ES-I3 (cell line): Measurements from ENCODE around the gene TRIP13.

Source experiments
- H3K36me3 ChIP-seq: 2 replicates; pipeline ENCODE4 v1.6.1; 2013; ENCODE audit warnings: mild to moderate bottlenecking, low read length, control low read depth, moderate library complexity; ENCODE audit not compliant: insufficient read depth
- H3K4me1 ChIP-seq: 2 replicates; pipeline ENCODE4 v1.6.1; 2013; ENCODE audit warnings: mild to moderate bottlenecking, control low read depth, low read length; ENCODE audit not compliant: insufficient read depth
- H3K9ac ChIP-seq: 2 replicates; pipeline ENCODE4 v1.6.1; 2013; ENCODE audit warnings: low read depth, mild to moderate bottlenecking, low read length, moderate library complexity
- H3K9me3 ChIP-seq: 2 replicates; pipeline ENCODE4 v1.6.1; 2013; ENCODE audit warnings: mild to moderate bottlenecking, low read length, moderate library complexity; ENCODE audit not compliant: control insufficient read depth, insufficient read depth

The TRIP13 gene

DNA sequence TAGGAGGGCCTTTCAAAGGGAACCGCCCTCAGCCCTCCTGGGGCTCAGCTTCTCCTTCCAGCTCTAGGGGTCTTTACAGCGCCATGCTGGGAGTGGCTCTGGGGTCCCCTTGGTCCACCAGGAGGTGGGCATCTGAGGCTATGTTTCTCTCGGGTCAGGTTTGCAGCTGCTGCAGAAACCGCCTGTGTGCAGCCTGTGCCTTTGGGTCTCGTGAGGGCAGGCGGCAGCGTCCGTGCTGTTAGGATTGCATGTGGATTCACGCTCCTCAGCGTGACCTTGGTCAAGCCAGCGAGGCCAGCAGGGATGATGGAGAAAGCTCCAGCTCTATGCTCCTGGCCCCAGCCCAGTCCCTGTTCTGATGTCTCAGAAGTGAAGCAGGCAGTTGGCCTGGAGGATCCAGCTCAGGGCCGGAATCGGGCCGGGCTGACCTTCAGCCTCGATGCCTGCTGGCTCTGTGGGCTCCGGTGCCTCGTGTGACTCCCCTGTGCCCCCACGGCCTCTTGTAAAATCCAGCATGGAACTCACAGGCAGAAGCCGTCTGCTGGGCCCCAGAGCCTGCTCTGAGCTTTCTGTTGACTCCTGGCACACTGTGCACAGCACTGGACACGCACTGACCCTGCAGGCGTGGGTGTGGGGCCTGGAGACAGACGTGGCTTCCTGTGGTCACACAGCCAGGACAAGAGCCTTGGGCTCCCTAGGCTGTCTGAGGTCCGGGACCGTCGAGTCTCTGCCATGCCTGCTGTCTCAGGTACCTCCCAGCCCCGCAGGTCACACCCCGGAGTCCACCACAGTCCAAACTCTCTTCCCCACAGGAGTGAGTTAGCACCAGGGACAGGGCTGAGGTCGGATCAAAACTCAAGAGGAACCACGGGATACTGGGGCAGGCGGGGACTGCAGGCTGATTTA, 54.3 kb downstream of the TRIP13 start:
- H3K9ac ChIP-seq: no peak overlapping the region
- H3K4me1 ChIP-seq: no peaks in the 10 kb centered on the region
- H3K36me3 ChIP-seq: no peaks in the 10 kb centered on the region
- H3K9me3 ChIP-seq: peaks cover 2% of the 10 kb centered on the region; the same call in 1 of the 2 replicates

DNA sequence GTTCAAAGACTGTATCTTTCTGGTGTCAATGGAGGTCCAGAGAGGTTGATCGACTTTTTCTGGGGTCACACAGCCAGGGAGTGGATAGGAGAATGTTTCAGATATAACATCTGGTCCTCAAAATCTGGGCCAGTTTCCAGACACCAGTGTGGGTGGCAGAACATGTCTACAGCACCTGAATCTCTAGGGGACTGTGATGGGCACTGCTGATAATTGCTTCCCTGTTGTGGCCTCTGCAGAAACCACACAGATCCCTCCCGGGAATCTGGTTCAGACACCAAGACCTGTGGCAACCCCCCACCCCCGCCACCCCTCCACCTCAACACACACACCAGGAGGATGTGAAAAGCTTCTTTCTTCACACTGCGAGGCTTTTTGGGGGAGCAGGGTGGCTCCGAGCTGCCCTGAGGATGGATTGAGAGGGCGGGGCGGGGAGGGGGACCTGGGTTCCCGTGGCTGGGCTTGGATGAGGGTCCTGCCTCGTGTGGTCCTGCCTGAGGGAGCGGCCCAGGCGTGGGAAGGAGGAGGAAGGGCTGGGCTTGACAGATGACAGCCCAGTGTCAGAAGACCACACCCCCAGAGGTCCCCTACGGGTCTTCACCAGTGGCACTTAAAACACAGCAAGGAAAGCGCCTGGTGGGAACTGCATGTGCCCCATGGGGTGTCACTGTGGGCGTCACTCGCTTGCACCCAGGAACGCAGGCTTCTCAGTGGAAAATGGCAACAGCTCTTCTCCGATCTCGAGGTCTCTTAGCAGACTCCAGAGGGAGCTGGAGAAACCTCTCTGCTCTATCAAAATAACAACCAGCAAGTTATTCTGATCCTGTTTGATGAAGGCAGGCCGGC, 55.2 kb downstream of the TRIP13 start:
- Histone ChIP-seq H3K9me3 (peaks cover 2% of the 10 kb centered on the region; the same call in 1 of the 2 replicates), H3K36me3 (no peaks in the 10 kb centered on the region), H3K4me1 (no peaks in the 10 kb centered on the region), H3K9ac (no peak overlapping the region)

DNA sequence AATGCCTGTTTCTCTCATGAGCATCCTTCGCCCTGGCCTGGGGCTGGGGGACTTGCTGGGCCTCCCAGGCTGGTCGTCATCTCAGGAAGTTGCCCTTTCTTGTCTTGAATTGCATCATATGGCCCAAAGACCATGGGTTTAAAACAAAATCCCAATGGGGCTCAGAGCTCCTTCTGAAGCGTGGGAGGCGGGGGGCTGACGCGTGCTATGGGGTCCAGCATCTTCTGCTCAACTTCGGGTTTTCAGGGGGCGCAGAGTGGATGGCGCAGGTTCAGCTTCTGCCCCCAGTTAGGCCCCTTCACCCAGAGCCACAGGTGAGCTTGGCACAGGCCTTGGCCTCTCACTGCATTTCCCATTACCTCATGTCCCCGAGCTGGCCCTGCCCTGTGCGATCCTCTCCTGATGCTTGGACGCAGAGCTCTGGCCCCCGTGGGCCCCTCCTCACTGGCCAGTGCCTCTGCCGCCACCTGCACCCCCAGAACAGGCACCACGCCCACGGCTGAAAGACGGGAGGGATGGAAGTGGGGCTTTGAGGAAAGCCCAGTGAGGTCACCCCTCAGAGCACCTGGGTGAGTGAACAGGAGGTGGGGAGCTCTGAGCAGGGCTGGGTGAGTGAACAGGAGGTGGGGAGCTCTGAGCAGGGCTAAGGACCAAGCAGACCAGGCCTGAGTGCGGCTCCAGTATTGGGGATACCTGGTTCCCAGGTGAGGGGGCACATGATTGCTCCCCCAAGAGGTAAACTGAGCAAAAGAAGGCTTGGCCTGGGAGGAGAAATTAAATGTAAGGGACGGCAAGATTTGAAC, 56.0 kb downstream of the TRIP13 start:
- peaks cover 2% of the 10 kb centered on the region; the same call in 1 of the 2 replicates for H3K9me3 ChIP-seq
- H3K9ac ChIP-seq: no peak overlapping the region
- no peaks in the 10 kb centered on the region for H3K36me3 ChIP-seq
- H3K4me1 ChIP-seq: no peaks in the 10 kb centered on the region

DNA sequence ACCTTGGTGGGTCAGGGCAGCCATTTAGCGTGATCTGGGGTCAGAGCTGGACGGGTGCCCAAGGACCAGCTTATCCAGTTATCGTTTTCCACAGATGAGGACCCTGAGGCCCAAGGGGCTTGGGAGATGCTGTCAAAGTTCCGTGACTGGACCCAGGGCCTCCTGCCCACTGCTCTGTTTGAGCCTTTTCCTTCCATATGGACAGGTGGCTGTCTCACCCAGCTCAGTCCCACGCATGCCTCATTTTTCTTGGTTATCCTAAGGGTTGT, 56.5 kb downstream of the TRIP13 start:
- Histone ChIP-seq H3K9ac (no peak overlapping the region), H3K36me3 (no peaks in the 10 kb centered on the region), H3K4me1 (no peaks in the 10 kb centered on the region), H3K9me3 (peaks cover 2% of the 10 kb centered on the region; the same call in 1 of the 2 replicates)

DNA sequence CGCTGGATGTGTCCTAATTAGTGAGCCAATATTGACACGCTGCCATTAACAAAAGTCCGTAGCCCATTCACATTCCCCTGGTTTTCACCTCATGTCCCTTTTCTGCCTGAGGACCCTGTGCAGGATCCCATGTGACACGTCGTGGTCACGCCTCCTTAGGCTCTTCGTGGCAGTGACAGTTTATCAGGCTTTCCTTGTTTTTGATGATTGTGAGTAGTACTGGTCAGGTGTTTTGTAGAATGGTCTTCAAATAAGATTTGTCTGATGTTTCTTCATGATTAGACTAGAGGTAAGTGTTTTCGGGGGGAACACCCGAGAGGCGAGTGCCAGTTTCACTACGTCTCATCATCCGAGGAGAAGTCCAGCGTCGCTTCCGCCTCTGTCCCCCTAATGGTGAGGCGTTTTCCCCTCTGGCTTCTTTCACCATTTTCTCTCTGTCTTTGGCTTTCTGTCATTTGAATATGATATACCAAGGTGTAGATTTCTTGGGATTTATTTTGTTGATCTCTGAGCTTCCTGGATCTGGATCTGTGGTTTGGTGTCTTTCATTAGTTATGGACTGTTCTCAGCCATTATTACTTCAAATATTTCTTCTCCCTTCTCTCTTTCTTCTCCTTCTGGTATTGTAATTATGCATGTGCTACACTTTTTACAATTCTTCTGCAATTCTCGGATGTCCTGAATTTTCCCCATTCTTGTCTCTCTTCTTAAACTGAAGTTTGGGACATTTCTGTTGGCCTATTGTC, 57.3 kb downstream of the TRIP13 start:
- peaks cover 2% of the 10 kb centered on the region; the same call in 1 of the 2 replicates for H3K9me3 ChIP-seq
- H3K4me1 ChIP-seq: no peaks in the 10 kb centered on the region
- no peaks in the 10 kb centered on the region for H3K36me3 ChIP-seq
- no peak overlapping the region for H3K9ac ChIP-seq

DNA sequence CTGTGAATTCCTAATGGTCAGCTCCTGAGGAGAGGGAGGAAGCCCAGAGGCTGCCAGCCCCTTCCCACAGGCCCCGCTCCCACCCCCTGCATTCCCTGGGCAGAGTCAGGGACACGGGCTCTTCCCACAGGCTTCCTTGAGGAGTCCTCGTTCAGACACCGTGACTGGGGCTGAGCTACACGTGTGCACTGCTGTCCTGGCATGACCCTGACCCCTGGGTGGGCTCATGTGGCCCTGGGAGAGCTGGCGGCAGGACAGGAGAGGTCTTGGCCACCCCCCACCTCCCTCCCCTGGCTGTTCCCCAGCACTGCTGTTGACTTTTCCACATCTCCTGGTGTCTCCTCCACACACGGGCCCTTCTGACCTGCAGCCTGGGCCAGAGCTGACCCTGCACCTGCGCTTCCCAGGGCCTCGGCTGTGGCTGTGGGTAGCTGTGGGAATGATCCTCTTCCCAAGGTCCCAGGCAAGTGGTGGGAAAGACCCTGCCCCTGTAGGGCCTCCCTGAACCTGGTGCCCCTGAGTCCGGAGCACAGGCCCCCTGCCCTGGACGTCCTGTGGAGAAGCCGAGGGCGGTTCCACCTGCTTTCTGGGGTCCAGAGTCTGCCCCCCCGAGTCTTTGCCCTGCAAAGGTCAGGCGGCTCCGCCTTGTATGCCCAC, 59.4 kb downstream of the TRIP13 start:
- no peaks in the 10 kb centered on the region for H3K4me1 ChIP-seq
- H3K36me3 ChIP-seq: no peaks in the 10 kb centered on the region
- no peak overlapping the region for H3K9ac ChIP-seq
- H3K9me3 ChIP-seq: peaks cover 2% of the 10 kb centered on the region; the same call in 1 of the 2 replicates

DNA sequence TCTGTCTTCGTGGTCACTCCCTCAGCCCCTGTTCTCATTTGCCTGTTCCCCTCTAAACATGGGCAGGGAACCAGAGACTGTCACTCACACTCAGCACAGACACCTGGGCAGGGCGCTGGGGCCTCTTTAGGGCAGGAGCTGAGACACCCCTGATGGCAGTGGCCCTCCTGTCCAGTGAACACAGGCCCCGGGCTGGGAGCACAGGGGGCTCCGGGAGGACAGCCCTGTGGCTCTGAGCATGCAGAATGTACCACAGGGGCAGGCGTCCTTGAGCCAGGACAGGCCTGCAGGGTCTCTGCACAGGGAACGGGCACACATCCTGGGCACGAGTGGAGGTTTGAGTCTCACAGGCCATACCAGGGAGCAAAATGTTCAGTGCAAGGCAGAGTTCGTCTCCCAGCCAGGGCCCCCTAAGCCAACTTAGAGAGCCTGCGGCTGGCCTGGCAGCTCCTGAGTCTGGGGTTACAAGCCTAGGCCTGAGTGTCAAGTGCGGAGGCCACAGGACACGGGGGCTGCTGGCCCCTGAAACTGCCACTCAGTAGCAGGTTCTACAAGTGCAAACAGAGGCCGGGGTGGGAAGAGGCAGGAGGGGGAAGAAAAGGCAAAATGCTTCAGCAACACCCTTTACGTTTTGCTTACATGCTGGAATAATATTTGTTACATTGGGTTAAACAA, 60.0 kb downstream of the TRIP13 start:
- Histone ChIP-seq H3K9me3 (peaks cover 2% of the 10 kb centered on the region; the same call in 1 of the 2 replicates), H3K9ac (no peak overlapping the region), H3K36me3 (no peaks in the 10 kb centered on the region), H3K4me1 (no peaks in the 10 kb centered on the region)

DNA sequence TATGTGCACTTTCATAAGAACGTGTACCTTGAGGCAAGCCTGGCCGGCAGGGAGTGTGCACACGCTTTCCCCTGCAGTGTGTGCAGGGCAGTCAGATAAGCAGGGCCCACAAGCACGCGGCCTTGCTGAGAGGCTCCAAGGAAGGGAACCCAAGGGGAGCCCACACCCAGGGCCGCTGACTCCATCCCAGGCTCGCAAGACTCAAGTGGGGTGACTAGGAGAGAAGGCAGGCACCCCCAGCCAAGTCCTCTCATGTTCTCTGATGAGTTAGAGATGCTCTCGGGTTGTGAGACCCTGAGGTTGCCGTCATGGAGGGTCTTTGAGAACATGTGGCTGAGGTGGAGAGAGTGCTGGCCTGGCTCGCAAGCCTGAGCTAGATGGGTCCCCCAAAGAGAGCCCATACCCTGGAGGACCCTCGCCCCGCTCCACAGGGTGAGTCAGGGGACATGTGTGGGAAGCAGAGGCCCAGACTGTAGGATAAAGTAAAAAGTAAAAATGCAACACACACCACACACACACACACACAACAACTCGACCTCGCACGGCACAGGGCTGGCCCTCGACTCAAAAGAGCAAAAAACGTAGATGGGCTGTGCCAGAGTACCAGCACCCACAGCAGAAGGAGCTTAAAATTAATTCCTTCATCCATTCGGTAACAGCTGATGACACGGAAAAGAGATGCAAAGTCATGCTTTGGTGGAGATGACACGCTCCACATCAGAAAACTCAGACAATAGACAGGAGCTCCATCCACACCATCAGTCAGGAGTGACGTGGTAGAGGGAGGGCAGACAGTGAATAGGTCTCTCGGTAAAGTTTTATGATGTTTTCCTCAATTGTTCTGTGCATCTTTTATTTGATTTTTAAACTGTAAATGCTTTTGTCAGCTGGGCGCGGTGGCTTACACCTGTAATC, 61.1 kb downstream of the TRIP13 start:
- Histone ChIP-seq H3K36me3 (no peaks in the 10 kb centered on the region), H3K9ac (no peak overlapping the region), H3K9me3 (peaks cover 2% of the 10 kb centered on the region; the same call in 1 of the 2 replicates), H3K4me1 (no peaks in the 10 kb centered on the region)

DNA sequence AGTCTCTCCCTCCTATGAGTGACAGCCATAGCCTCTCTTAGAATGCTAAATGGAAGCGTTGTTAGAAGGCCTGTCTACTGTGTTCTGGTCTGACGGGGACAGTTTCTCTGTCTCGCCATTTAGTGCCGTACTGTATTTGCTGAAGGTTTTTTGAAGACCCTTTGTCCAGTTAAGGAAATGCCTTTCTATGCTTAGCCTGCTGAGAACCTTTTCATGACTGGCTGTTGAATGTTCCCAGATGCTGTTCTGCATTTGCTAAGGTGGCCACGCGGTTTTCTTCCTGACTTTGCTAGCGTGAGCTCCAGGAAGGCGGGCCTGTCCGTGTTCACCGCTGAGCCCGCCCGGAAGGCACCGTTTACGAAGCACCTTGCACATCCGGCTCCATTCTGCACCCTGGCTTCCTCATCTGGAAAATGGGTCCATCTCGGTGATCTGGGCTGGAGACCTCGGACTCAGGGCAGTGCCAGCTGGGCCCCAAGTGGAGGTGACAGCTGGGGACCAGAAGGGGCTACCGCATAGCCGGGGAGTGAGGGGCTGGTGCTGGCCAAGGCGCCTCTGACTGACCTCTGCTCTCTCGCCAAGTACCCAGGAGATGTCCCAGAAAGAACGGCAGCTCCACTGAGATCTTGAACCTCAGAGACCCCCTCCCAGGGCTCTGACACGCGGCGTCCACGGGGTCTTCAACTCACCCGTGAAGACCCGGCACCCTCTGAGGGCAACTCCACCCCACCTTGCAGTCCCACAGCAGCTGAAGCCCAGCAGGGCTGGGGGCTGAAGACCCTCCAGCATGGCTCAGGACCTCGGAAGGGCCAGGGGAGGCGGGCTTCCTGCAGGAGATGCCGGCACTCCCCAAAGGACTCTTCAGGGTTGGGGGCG, 63.4 kb downstream of the TRIP13 start:
- Histone ChIP-seq H3K36me3 (no peaks in the 10 kb centered on the region), H3K9me3 (no peaks in the 10 kb centered on the region), H3K9ac (no peak overlapping the region), H3K4me1 (no peaks in the 10 kb centered on the region)

DNA sequence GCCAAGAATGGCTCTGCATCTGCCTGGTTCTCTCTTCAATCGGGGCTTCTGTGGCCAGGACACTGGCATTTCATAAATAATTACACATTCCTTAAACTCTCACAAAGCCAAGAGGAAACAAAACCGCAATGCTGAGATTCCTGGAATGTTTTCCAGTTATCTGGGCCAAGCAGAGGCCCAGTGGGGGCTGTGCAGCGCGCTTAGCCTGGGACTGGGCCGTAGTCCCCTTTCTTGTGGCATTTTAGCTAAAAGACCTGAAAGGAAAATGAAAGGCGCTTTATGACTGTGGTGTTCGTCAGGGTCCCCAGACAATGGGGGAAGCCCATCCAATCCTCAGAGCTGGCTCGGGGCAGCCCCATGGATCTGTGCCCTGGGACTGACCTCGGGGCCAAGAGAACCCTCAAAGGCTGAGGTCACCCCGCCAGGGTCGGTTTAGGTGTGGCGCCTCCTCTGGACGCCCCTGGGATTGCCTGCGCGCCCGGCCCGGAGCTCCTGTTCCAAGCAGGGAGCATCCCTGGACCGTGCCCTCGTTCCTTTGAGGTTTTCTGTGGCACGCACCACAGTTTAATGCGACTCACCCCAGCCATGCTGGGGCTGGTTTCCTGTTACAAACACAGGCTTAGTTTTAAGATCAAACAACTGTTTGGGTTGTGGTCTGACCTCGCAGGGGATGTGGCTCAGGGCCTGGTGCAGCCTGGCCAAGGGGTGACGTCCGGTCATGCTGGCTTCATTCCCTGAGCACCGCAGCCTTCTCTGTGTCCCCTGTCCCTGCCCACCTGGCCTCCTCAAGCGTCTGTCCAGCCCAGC, 64.5 kb downstream of the TRIP13 start:
- H3K9me3 ChIP-seq: no peaks in the 10 kb centered on the region
- H3K36me3 ChIP-seq: no peaks in the 10 kb centered on the region
- no peak overlapping the region for H3K9ac ChIP-seq
- no peaks in the 10 kb centered on the region for H3K4me1 ChIP-seq
